ENCODE measurements around the gene XDH. TPM values are rescaled to one million over a fixed set of nuclear protein-coding genes. Genes with fewer than 3 reads are reported as not detected.

The XDH gene
- total RNA-seq, 4 donors from 2014 or later: under 0.01 TPM; not detected in 3

- DNase-seq (ENCODE audit: low spot score in 2 of 2): no peak
- WGBS, 2 donors: 74 to 86% methylated on average over 4 of the region's 4 CpGs
- no peaks in the 10 kb centered on the region for H3K9me3 ChIP-seq
- no peak for TF ChIP-seq EP300 (IDR thresholded peaks at IDR 0.05)
- TF ChIP-seq CTCF (IDR thresholded peaks at IDR 0.05): no peak
- TF ChIP-seq POLR2A (IDR thresholded peaks at IDR 0.05): no peak
- no peak overlapping the region for H3K27ac ChIP-seq
- no peaks in the 10 kb centered on the region for H3K4me1 ChIP-seq
- no peaks in the 10 kb centered on the region for H3K27me3 ChIP-seq
- H3K36me3 ChIP-seq: no peaks in the 10 kb centered on the region
- H3K4me3 ChIP-seq: no peak overlapping the region
These were observed 17.4 kb downstream of the XDH start for GRCh38 chr2:31397094-31397493.

- Histone ChIP-seq H3K4me1 (no peaks in the 10 kb centered on the region), H3K36me3 (no peaks in the 10 kb centered on the region), H3K9me3 (no peaks in the 10 kb centered on the region), H3K4me3 (no peak overlapping the region), H3K27me3 (no peaks in the 10 kb centered on the region), H3K27ac (no peak overlapping the region)
- no peak for DNase-seq (ENCODE audit: low spot score in 2 of 2)
- TF ChIP-seq EP300 (IDR thresholded peaks at IDR 0.05): no peak
- no peak for TF ChIP-seq CTCF (IDR thresholded peaks at IDR 0.05)
These were observed 24.2 kb downstream of the XDH start for GRCh38 chr2:31390324-31390723.

GRCh38 chr2:31388736-31389135, 25.8 kb downstream of the XDH start:
- no peak for DNase-seq (ENCODE audit: low spot score in 2 of 2)
- no peak for TF ChIP-seq EP300 (IDR thresholded peaks at IDR 0.05)
- TF ChIP-seq POLR2A (IDR thresholded peaks at IDR 0.05): no peak

GRCh38 chr2:31387850-31388249, 26.7 kb downstream of the XDH start:
- Histone ChIP-seq H3K4me1 (no peaks in the 10 kb centered on the region), H3K27ac (no peak overlapping the region), H3K9me3 (no peaks in the 10 kb centered on the region), H3K27me3 (no peaks in the 10 kb centered on the region), H3K4me3 (no peak overlapping the region), H3K36me3 (no peaks in the 10 kb centered on the region)
- no peak for TF ChIP-seq EP300 (IDR thresholded peaks at IDR 0.05)
- no peak for TF ChIP-seq CTCF (IDR thresholded peaks at IDR 0.05)
- no peak for TF ChIP-seq POLR2A (IDR thresholded peaks at IDR 0.05)
- WGBS, 2 donors: 73 to 84% methylated on average over 8 of the region's 8 CpGs
- no peak for DNase-seq (ENCODE audit: low spot score in 2 of 2)

More at GRCh38 chr2:31388736-31389135, 25.8 kb downstream of the XDH start:
- H3K9me3 ChIP-seq: no peaks in the 10 kb centered on the region
- no peaks in the 10 kb centered on the region for H3K4me1 ChIP-seq
- H3K27ac ChIP-seq: no peak overlapping the region
- no peak overlapping the region for H3K4me3 ChIP-seq
- WGBS, 2 donors: 67 to 80% methylated on average over 2 to 4 of the region's 4 CpGs
- H3K27me3 ChIP-seq: no peaks in the 10 kb centered on the region
- no peaks in the 10 kb centered on the region for H3K36me3 ChIP-seq

- no peak overlapping the region for H3K27ac ChIP-seq
- no peak for DNase-seq (ENCODE audit: low spot score in 2 of 2)
- no peak overlapping the region for H3K4me3 ChIP-seq
- H3K36me3 ChIP-seq: no peaks in the 10 kb centered on the region
- no peaks in the 10 kb centered on the region for H3K9me3 ChIP-seq
- H3K4me1 ChIP-seq: no peaks in the 10 kb centered on the region
- H3K27me3 ChIP-seq: no peaks in the 10 kb centered on the region
- TF ChIP-seq EP300 (IDR thresholded peaks at IDR 0.05) (no peak), POLR2A (IDR thresholded peaks at IDR 0.05) (no peak), CTCF (IDR thresholded peaks at IDR 0.05) (no peak)
These were observed 27.9 kb downstream of the XDH start for GRCh38 chr2:31386648-31387047.

GRCh38 chr2:31386172-31386571, 28.4 kb downstream of the XDH start:
- Histone ChIP-seq H3K9me3 (no peaks in the 10 kb centered on the region), H3K36me3 (no peaks in the 10 kb centered on the region), H3K27me3 (no peaks in the 10 kb centered on the region), H3K4me1 (no peaks in the 10 kb centered on the region), H3K27ac (no peak overlapping the region), H3K4me3 (no peak overlapping the region)
- TF ChIP-seq EP300 (IDR thresholded peaks at IDR 0.05) (no peak), POLR2A (IDR thresholded peaks at IDR 0.05) (no peak), CTCF (IDR thresholded peaks at IDR 0.05) (no peak)
- 86 to 98% methylated on average over 7 of the region's 7 CpGs for WGBS, 2 donors
- no peak for DNase-seq (ENCODE audit: low spot score in 2 of 2)
